ENCODE data around the gene OPCML.

The OPCML gene

GRCh38 chr11:133343951-133344350, 188.3 kb downstream of the OPCML start:
- TF ChIP-seq ZFX (IDR thresholded peaks at IDR 0.05; ENCODE audit: borderline replicate concordance) (no peak), CTCF (IDR thresholded peaks at IDR 0.05) (no peak)
- no peak overlapping the region for H3K27ac ChIP-seq

GRCh38 chr11:133339495-133340140, 192.7 kb downstream of the OPCML start:
- TF ChIP-seq CTCF (IDR thresholded peaks at IDR 0.05) (no peak), ZFX (IDR thresholded peaks at IDR 0.05; ENCODE audit: borderline replicate concordance) (no peak)
- no peak overlapping the region for H3K27ac ChIP-seq

GRCh38 chr11:133338588-133338987, 193.7 kb downstream of the OPCML start:
- TF ChIP-seq CTCF (IDR thresholded peaks at IDR 0.05) (no peak), ZFX (IDR thresholded peaks at IDR 0.05; ENCODE audit: borderline replicate concordance) (no peak)

GRCh38 chr11:133337951-133338418, 194.3 kb downstream of the OPCML start:
- H3K27ac ChIP-seq = no peak overlapping the region
- TF ChIP-seq CTCF (IDR thresholded peaks at IDR 0.05) (no peak), ZFX (IDR thresholded peaks at IDR 0.05; ENCODE audit: borderline replicate concordance) (no peak)

More at GRCh38 chr11:133338588-133338987, 193.7 kb downstream of the OPCML start:
- H3K27ac ChIP-seq = no peak overlapping the region

GRCh38 chr11:133337193-133337592, 195.1 kb downstream of the OPCML start:
- H3K27ac ChIP-seq = no peak overlapping the region
- TF ChIP-seq CTCF (IDR thresholded peaks at IDR 0.05) (no peak), ZFX (IDR thresholded peaks at IDR 0.05; ENCODE audit: borderline replicate concordance) (no peak)

DNA sequence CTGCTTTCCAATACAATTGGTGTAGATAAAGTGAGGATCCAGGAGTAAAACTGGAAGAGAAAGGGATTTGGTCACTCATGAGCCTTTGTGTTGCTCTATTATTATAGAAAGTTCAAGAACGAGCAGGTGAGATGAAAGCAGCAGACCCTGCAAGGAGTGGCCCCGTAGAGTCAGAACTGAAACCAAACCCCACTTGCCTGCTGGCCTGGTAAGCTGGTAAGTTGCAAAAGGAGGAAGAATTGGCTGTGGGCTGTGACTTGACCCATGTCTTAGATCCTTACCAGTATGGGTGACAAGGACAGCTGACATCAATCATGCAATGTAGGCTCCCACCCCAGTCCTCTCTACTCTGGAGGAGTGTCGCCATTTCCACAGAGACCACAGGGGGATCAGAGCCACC, 201.3 kb downstream of the OPCML start:
- no peak overlapping the region for H3K27ac ChIP-seq
- TF ChIP-seq CTCF (IDR thresholded peaks at IDR 0.05) = no peak
- no peak for TF ChIP-seq ZFX (IDR thresholded peaks at IDR 0.05; ENCODE audit: borderline replicate concordance)

- H3K27ac ChIP-seq = no peak overlapping the region
- TF ChIP-seq ZFX (IDR thresholded peaks at IDR 0.05; ENCODE audit: borderline replicate concordance) (no peak), CTCF (IDR thresholded peaks at IDR 0.05) (no peak)
Observed at GRCh38 chr11:133326849-133327248, 205.5 kb downstream of the OPCML start.
